Neural cell (in vitro differentiated cells): ENCODE results near the gene TMEM255B. TPM values are rescaled to one million over a fixed set of nuclear protein-coding genes. Genes with fewer than 3 reads are reported as not detected.

Source experiments
- H2AFZ ChIP-seq: fragments of 200-600, 300-800 bp; sonication (generic), shearing (Covaris generic); 2 replicates; pipeline ENCODE4 v1.6.0; 2014; ENCODE audit warnings: low read depth, mild to moderate bottlenecking, antibody characterized with exemption, low read length, moderate library complexity
- H3F3A ChIP-seq: fragments of 200-600 bp; shearing (Covaris generic); 2 replicates; pipeline ENCODE4 v1.6.1; 2016; ENCODE audit warnings: mild to moderate bottlenecking, moderate library complexity, mixed read lengths, antibody characterized with exemption, low read length; ENCODE audit not compliant: insufficient read depth, poor library complexity, severe bottlenecking
- H3K27ac ChIP-seq: fragments of 200-600, 300-800 bp; sonication (generic), shearing (Covaris generic); 2 replicates; pipeline ENCODE4 v1.5.1; 2014; ENCODE audit warnings: mild to moderate bottlenecking, low read length, moderate library complexity
- H3K27me3 ChIP-seq: fragments of 300-800, 200-600 bp; sonication (generic), shearing (Covaris generic); 2 replicates; pipeline ENCODE4 v1.6.0; 2014; ENCODE audit warnings: mild to moderate bottlenecking, low read depth, low read length, moderate library complexity; ENCODE audit not compliant: insufficient read depth
- H3K36me3 ChIP-seq: fragments of 300-800, 200-600 bp; sonication (generic), shearing (Covaris generic); 2 replicates; pipeline ENCODE4 v1.5.1; 2014; ENCODE audit warnings: mild to moderate bottlenecking, antibody characterized with exemption, low read length, moderate library complexity; ENCODE audit not compliant: insufficient read depth
- H3K4me2 ChIP-seq: fragments of 300-800, 200-600 bp; sonication (generic), shearing (Covaris generic); 2 replicates; pipeline ENCODE4 v1.6.0; 2014; ENCODE audit warnings: mild to moderate bottlenecking, low read length
- H3K4me3 ChIP-seq: fragments of 300-800, 200-600 bp; sonication (generic), shearing (Covaris generic); 2 replicates; pipeline ENCODE4 v1.5.1; 2014; ENCODE audit warnings: mild to moderate bottlenecking, low read length, moderate library complexity
- H3K79me2 ChIP-seq: fragments of 200-600 bp; shearing (Covaris generic); replicated peaks from 2 replicates; pipeline ENCODE4 v1.6.0; 2014; ENCODE audit warnings: mild to moderate bottlenecking, low read length, moderate library complexity; ENCODE audit not compliant: insufficient read depth
- H3K9ac ChIP-seq: fragments of 300-800, 200-600 bp; sonication (generic), shearing (Covaris generic); 2 replicates; pipeline ENCODE4 v1.6.1; 2016; ENCODE audit warnings: mild to moderate bottlenecking, low read length, mixed read lengths
- H3K9me2 ChIP-seq: fragments of 200-600 bp; shearing (Covaris generic); 2 replicates; pipeline ENCODE4 v1.6.1; 2016; ENCODE audit warnings: mild to moderate bottlenecking, low read length, mixed read lengths; ENCODE audit not compliant: insufficient read depth
- H3K9me3 ChIP-seq: fragments of 200-600, 300-800 bp; sonication (generic), shearing (Covaris generic); 2 replicates; pipeline ENCODE4 v1.6.1; 2016; ENCODE audit warnings: mild to moderate bottlenecking, mixed run types, low read length, moderate library complexity, mixed read lengths
- H4K20me1 ChIP-seq: fragments of 200-600 bp; shearing (Covaris generic); 2 replicates; pipeline ENCODE4 v1.6.1; 2016; ENCODE audit warnings: mild to moderate bottlenecking, mixed run types; ENCODE audit not compliant: insufficient read depth
- CTCF ChIP-seq: fragments of 450-650 bp; IDR thresholded peaks from 2 replicates; pipeline ENCODE4 v1.5.1; 2014; ENCODE audit warnings: antibody characterized with exemption, mild to moderate bottlenecking, moderate library complexity; ENCODE audit not compliant: poor library complexity, severe bottlenecking
- EP300 ChIP-seq: fragments of 450-650 bp; conservative IDR thresholded peaks from 2 replicates; pipeline ENCODE4 v1.6.1; 2014; ENCODE audit warnings: antibody characterized with exemption, mild to moderate bottlenecking, moderate library complexity; ENCODE audit not compliant: poor library complexity, severe bottlenecking
- EZH2 ChIP-seq: fragments of 200-600, 300-800 bp; shearing (Covaris generic), sonication (generic); IDR thresholded peaks from 2 replicates; pipeline ENCODE4 v1.6.1; 2014; ENCODE audit warnings: antibody characterized with exemption, low read length, borderline replicate concordance, mild to moderate bottlenecking; ENCODE audit not compliant: insufficient read depth, poor library complexity, severe bottlenecking
- MXI1 ChIP-seq: fragments of 450-650 bp; conservative IDR thresholded peaks from 2 replicates; pipeline ENCODE4 v1.6.1; 2014; ENCODE audit warnings: antibody characterized with exemption, mild to moderate bottlenecking; ENCODE audit not compliant: poor library complexity, severe bottlenecking
- POLR2AphosphoS5 ChIP-seq: IDR thresholded peaks from 2 replicates; pipeline ENCODE4 v1.6.1; 2012
- RAD21 ChIP-seq: fragments of 450-650 bp; conservative IDR thresholded peaks from 2 replicates; pipeline ENCODE4 v1.6.1; 2014; ENCODE audit warnings: antibody characterized with exemption, mild to moderate bottlenecking, moderate library complexity
- REST ChIP-seq: IDR thresholded peaks from 2 replicates; pipeline ENCODE4 v1.6.1; 2012; ENCODE audit warnings: borderline replicate concordance
- SMC3 ChIP-seq: fragments of 450-650 bp; conservative IDR thresholded peaks from 2 replicates; pipeline ENCODE4 v1.6.1; 2014; ENCODE audit warnings: antibody characterized with exemption, mild to moderate bottlenecking, moderate library complexity; ENCODE audit not compliant: poor library complexity
- TAF1 ChIP-seq: IDR thresholded peaks from 2 replicates; pipeline ENCODE4 v1.6.1; 2012; ENCODE audit warnings: low read depth
- polyA plus RNA-seq: library from polyadenylated mRNA; depleted of rRNA; stranded (reverse); fragments of >200 nt; gene quantifications from 2 replicates; pipeline ENCODE4 v1.2.3, GENCODE V29; 2014

Gene TMEM255B
- polyA plus RNA-seq, 1 donor from 2014 or later, result not detected

GRCh38 chr13:113806526-113806925, 47.5 kb downstream of the TMEM255B start:
- Histone ChIP-seq H3K9me2 (no peaks in the 10 kb centered on the region), H2AFZ (no peak overlapping the region), H3K27me3 (no peaks in the 10 kb centered on the region), H3K4me3 (no peak overlapping the region), H3K27ac (no peak overlapping the region), H3K9me3 (no peaks in the 10 kb centered on the region), H3K79me2 (no peaks in the 10 kb centered on the region), H4K20me1 (no peaks in the 10 kb centered on the region), H3F3A (no peaks in the 10 kb centered on the region), H3K4me2 (no peak overlapping the region), H3K9ac (no peak overlapping the region), H3K36me3 (no peaks in the 10 kb centered on the region)
- TF ChIP-seq CTCF (no peak), POLR2AphosphoS5 (no peak), EP300 (no peak), SMC3 (no peak), TAF1 (no peak), RAD21 (no peak), EZH2 (no peak), MXI1 (no peak), REST (no peak)

- Histone ChIP-seq H3K9me3 (no peaks in the 10 kb centered on the region), H3K4me2 (no peak overlapping the region), H2AFZ (no peak overlapping the region), H3K9ac (no peak overlapping the region), H3K79me2 (no peaks in the 10 kb centered on the region), H3K9me2 (no peaks in the 10 kb centered on the region), H3K36me3 (no peaks in the 10 kb centered on the region), H3K27me3 (no peaks in the 10 kb centered on the region), H3F3A (no peaks in the 10 kb centered on the region), H3K4me3 (no peak overlapping the region), H4K20me1 (no peaks in the 10 kb centered on the region), H3K27ac (no peak overlapping the region)
- TF ChIP-seq MXI1 (no peak), EP300 (no peak), REST (no peak), POLR2AphosphoS5 (no peak), RAD21 (no peak), SMC3 (no peak), EZH2 (no peak), TAF1 (no peak), CTCF (no peak)
Observed at GRCh38 chr13:113808058-113808834, 49.2 kb downstream of the TMEM255B start.
